SK-N-SH treated with all-trans-retinoic acid at 6 μM for 48 hours (cell line): ENCODE data around the gene BTAF1.

Source experiments
- ATAC-seq: fragments of 200-7000 bp; cut with Tn5 transposase; 3 replicates; pipeline ENCODE4 v1.9.1; 2020; ENCODE audit warnings: mild to moderate bottlenecking, moderate library complexity
- ARNTL ChIP-seq: fragments of 450-650 bp; formaldehyde crosslinking; IDR thresholded peaks from 2 replicates; pipeline ENCODE4 v1.5.0; 2020; ENCODE audit warnings: low read depth, mild to moderate bottlenecking, moderate library complexity, borderline replicate concordance
- BACH2 ChIP-seq: fragments of 250-450 bp; sonication (Bioruptor Pico); IDR thresholded peaks from 2 replicates; pipeline ENCODE4 v1.9.0; 2021; ENCODE audit warnings: mild to moderate bottlenecking, borderline replicate concordance
- CSDC2 ChIP-seq: fragments of 250-450 bp; sonication (Bioruptor Pico); IDR thresholded peaks from 2 replicates; pipeline ENCODE4 v1.5.0; 2020; ENCODE audit warnings: mild to moderate bottlenecking, moderate library complexity
- GLIS3 ChIP-seq: fragments of 250-450 bp; sonication (Bioruptor Pico); IDR thresholded peaks from 2 replicates; pipeline ENCODE4 v1.5.0; 2020; ENCODE audit warnings: mild to moderate bottlenecking, moderate library complexity
- ISL1 ChIP-seq: fragments of 250-450 bp; sonication (Bioruptor Pico); IDR thresholded peaks from 2 replicates; pipeline ENCODE4 v2.1.2; 2022; ENCODE audit warnings: mild to moderate bottlenecking, moderate library complexity
- OSR1 ChIP-seq: fragments of 250-450 bp; sonication (Bioruptor Pico); IDR thresholded peaks from 2 replicates; pipeline ENCODE4 v1.8.0; 2022; ENCODE audit warnings: moderate library complexity, mild to moderate bottlenecking, inconsistent platforms
- PATZ1 ChIP-seq: fragments of 250-450 bp; sonication (Bioruptor Pico); IDR thresholded peaks from 2 replicates; pipeline ENCODE4 v1.8.0; 2020; ENCODE audit warnings: mild to moderate bottlenecking, moderate library complexity, borderline replicate concordance
- PPARA ChIP-seq: fragments of 250-450 bp; sonication (Bioruptor Pico); IDR thresholded peaks from 2 replicates; pipeline ENCODE4 v1.5.0; 2020; ENCODE audit warnings: mild to moderate bottlenecking, borderline replicate concordance
- RARB ChIP-seq: fragments of 250-450 bp; sonication (Bioruptor Pico); IDR thresholded peaks from 2 replicates; pipeline ENCODE4 v1.8.0; 2021; ENCODE audit warnings: mild to moderate bottlenecking, moderate library complexity
- SNAI2 ChIP-seq: fragments of 250-450 bp; sonication (Bioruptor Pico); IDR thresholded peaks from 2 replicates; pipeline ENCODE4 v1.5.0; 2020; ENCODE audit warnings: mild to moderate bottlenecking, moderate library complexity
- TOX ChIP-seq: fragments of 250-450 bp; sonication (Bioruptor Pico); IDR thresholded peaks from 2 replicates; pipeline ENCODE4 v1.8.0; 2021; ENCODE audit warnings: mild to moderate bottlenecking, moderate library complexity, borderline replicate concordance
- ZC3H10 ChIP-seq: fragments of 250-450 bp; sonication (Bioruptor Pico); IDR thresholded peaks from 2 replicates; pipeline ENCODE4 v1.5.1; 2021; ENCODE audit warnings: mild to moderate bottlenecking, moderate library complexity
- ZFP3 ChIP-seq: fragments of 250-450 bp; sonication (Bioruptor Pico); IDR thresholded peaks from 2 replicates; pipeline ENCODE4 v1.5.0; 2020; ENCODE audit warnings: mild to moderate bottlenecking, moderate library complexity
- ZNF565 ChIP-seq: fragments of 450-650 bp; formaldehyde crosslinking; conservative IDR thresholded peaks from 2 replicates; pipeline ENCODE4 v1.5.0; 2020; ENCODE audit warnings: low read depth, mild to moderate bottlenecking, moderate library complexity
- ZNF70 ChIP-seq: fragments of 450-650 bp; formaldehyde crosslinking; IDR thresholded peaks from 2 replicates; pipeline ENCODE4 v1.5.0; 2020; ENCODE audit warnings: mild to moderate bottlenecking, moderate library complexity
- ZNF8 ChIP-seq: fragments of 450-650 bp; formaldehyde crosslinking; IDR thresholded peaks from 2 replicates; pipeline ENCODE4 v1.5.0; 2020; ENCODE audit warnings: mild to moderate bottlenecking, moderate library complexity
- TF ChIP-seq, protein P1 (sequence below): fragments of 250-450 bp; sonication (Bioruptor Pico); IDR thresholded peaks from 2 replicates; pipeline ENCODE4 v1.8.0; 2021; ENCODE audit warnings: low read depth, mild to moderate bottlenecking, moderate library complexity, borderline replicate concordance
- TF ChIP-seq, protein P2 (sequence below): fragments of 250-450 bp; sonication (Bioruptor Pico); IDR thresholded peaks from 2 replicates; pipeline ENCODE4 v1.5.1; 2020; ENCODE audit warnings: low read depth, mild to moderate bottlenecking, moderate library complexity
- TF ChIP-seq, protein P3 (sequence below): fragments of 250-450 bp; sonication (Bioruptor Pico); IDR thresholded peaks from 2 replicates; pipeline ENCODE4 v1.5.1; 2021; ENCODE audit warnings: mild to moderate bottlenecking, moderate library complexity

BTAF1 gene

GRCh38 chr10:91939653-91940052 lies 16.1 kb downstream of the BTAF1 start:
- ATAC-seq = no peak
- TF ChIP-seq RARB (CRISPR knock-in tag) (no peak), CSDC2 (CRISPR knock-in tag) (no peak), ZNF70 (CRISPR knock-in tag) (no peak), ARNTL (no peak), ZFP3 (CRISPR knock-in tag) (no peak), SNAI2 (CRISPR knock-in tag) (no peak), PPARA (CRISPR knock-in tag) (no peak)

- peak; percentile 57 for ATAC-seq
- no peak for TF ChIP-seq ZNF8 (CRISPR knock-in tag)
- no peak for TF ChIP-seq BACH2 (CRISPR knock-in tag)
- TF ChIP-seq ZNF70 (CRISPR knock-in tag) = no peak
- TF ChIP-seq, protein P1, sequence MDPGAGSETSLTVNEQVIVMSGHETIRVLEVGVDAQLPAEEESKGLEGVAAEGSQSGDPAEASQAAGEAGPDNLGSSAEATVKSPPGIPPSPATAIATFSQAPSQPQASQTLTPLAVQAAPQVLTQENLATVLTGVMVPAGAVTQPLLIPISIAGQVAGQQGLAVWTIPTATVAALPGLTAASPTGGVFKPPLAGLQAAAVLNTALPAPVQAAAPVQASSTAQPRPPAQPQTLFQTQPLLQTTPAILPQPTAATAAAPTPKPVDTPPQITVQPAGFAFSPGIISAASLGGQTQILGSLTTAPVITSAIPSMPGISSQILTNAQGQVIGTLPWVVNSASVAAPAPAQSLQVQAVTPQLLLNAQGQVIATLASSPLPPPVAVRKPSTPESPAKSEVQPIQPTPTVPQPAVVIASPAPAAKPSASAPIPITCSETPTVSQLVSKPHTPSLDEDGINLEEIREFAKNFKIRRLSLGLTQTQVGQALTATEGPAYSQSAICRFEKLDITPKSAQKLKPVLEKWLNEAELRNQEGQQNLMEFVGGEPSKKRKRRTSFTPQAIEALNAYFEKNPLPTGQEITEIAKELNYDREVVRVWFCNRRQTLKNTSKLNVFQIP = no peak
- no peak for TF ChIP-seq ISL1 (CRISPR knock-in tag)
- no peak for TF ChIP-seq GLIS3 (CRISPR knock-in tag)
- TF ChIP-seq ZFP3 (CRISPR knock-in tag) = no peak
- TF ChIP-seq ARNTL = no peak
- no peak for TF ChIP-seq ZNF565 (CRISPR knock-in tag)
- TF ChIP-seq TOX (CRISPR knock-in tag) = no peak
- no peak for TF ChIP-seq PPARA (CRISPR knock-in tag)
- TF ChIP-seq, protein P2, sequence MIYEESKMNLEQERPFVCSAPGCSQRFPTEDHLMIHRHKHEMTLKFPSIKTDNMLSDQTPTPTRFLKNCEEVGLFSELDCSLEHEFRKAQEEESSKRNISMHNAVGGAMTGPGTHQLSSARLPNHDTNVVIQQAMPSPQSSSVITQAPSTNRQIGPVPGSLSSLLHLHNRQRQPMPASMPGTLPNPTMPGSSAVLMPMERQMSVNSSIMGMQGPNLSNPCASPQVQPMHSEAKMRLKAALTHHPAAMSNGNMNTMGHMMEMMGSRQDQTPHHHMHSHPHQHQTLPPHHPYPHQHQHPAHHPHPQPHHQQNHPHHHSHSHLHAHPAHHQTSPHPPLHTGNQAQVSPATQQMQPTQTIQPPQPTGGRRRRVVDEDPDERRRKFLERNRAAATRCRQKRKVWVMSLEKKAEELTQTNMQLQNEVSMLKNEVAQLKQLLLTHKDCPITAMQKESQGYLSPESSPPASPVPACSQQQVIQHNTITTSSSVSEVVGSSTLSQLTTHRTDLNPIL (CRISPR knock-in tag) = no peak
- TF ChIP-seq OSR1 (CRISPR knock-in tag) = no peak
- TF ChIP-seq SNAI2 (CRISPR knock-in tag) = no peak
- no peak for TF ChIP-seq PATZ1
- no peak for TF ChIP-seq CSDC2 (CRISPR knock-in tag)
Measured at GRCh38 chr10:91941426-91941825, 17.9 kb downstream of the BTAF1 start.

- peak; percentile 39; the same call in 2 of the 3 replicates for ATAC-seq
- no peak for TF ChIP-seq ZNF8 (CRISPR knock-in tag)
- TF ChIP-seq, all 23 proteins: peak for 0
Measured at GRCh38 chr10:91944880-91945630, 21.5 kb downstream of the BTAF1 start.

- TF ChIP-seq CSDC2 (CRISPR knock-in tag) (no peak), ZC3H10 (CRISPR knock-in tag) (no peak), BACH2 (CRISPR knock-in tag) (no peak), ISL1 (CRISPR knock-in tag) (no peak), RARB (CRISPR knock-in tag) (no peak), GLIS3 (CRISPR knock-in tag) (no peak), ARNTL (no peak), ZNF70 (CRISPR knock-in tag) (no peak), TOX (CRISPR knock-in tag) (no peak), OSR1 (CRISPR knock-in tag) (no peak), ZNF8 (CRISPR knock-in tag) (no peak), PATZ1 (no peak)
- TF ChIP-seq, protein P1 = no peak
- TF ChIP-seq, protein P2 (CRISPR knock-in tag) = no peak
- TF ChIP-seq, protein P3, sequence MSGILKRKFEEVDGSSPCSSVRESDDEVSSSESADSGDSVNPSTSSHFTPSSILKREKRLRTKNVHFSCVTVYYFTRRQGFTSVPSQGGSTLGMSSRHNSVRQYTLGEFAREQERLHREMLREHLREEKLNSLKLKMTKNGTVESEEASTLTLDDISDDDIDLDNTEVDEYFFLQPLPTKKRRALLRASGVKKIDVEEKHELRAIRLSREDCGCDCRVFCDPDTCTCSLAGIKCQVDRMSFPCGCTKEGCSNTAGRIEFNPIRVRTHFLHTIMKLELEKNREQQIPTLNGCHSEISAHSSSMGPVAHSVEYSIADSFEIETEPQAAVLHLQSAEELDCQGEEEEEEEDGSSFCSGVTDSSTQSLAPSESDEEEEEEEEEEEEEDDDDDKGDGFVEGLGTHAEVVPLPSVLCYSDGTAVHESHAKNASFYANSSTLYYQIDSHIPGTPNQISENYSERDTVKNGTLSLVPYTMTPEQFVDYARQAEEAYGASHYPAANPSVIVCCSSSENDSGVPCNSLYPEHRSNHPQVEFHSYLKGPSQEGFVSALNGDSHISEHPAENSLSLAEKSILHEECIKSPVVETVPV (CRISPR knock-in tag) = no peak
- TF ChIP-seq, all 23 proteins: peak for 0
- no peak for ATAC-seq
Measured at GRCh38 chr10:91953600-91954160, 30.1 kb downstream of the BTAF1 start.
